Measurements from ENCODE around the gene MYL1. TPM values are rescaled to one million over a fixed set of nuclear protein-coding genes. Genes with fewer than 3 reads are reported as not detected.

MYL1 gene
- total RNA-seq, 1 experiment from 2014 or later, result not detected

DNA sequence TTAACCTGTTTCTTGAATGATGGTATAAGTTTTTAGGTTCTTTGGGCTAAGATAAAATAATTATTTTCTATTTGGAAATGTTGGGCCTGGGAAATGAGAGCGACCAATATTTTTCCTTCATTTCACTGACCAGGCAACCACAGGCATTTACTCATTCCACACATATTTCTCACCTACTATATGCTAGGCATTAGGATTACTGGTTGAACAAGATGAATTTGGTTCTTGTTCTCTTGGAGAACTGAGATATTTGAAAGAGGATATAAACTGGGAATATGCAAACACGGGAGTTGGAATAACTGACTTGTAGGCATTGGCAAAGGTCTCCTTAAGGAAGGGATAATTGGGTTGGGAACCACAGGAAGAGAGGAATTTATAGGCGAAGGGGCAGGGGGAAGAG lies 3.9 kb upstream of the MYL1 start:
- no peak for DNase-seq
- Histone ChIP-seq H3K36me3 (ENCODE audit: control insufficient read depth, insufficient read depth, low read length) (no peaks in the 10 kb centered on the region), H3K4me1 (no peaks in the 10 kb centered on the region), H3K27me3 (replicated peaks; ENCODE audit: control insufficient read depth, insufficient read depth, low read length) (no peaks in the 10 kb centered on the region), H3K4me3 (ENCODE audit: low read depth, low read length) (no peak overlapping the region), H3K9me3 (no peaks in the 10 kb centered on the region; the same call in 1 of the 2 replicates)
- intact Hi-C loops (cut with micrococcal nuclease; ENCODE audit: unreplicated experiment), result no loop called here
- Mint-ChIP-seq H3K36me3 (ENCODE audit: insufficient read depth, unreplicated experiment) (no peaks in the 10 kb centered on the region), H3K9me3 (ENCODE audit: unreplicated experiment) (no peaks in the 10 kb centered on the region), H3K4me3 (ENCODE audit: unreplicated experiment) (no peak overlapping the region), H3K27me3 (ENCODE audit: insufficient read depth, unreplicated experiment) (peaks cover 5% of the 10 kb centered on the region), H3K27ac (ENCODE audit: unreplicated experiment) (no peak overlapping the region), H3K4me1 (ENCODE audit: low read depth, unreplicated experiment) (no peaks in the 10 kb centered on the region)
- POLR2A ChIA-PET, result no interaction called here
- CTCF ChIA-PET, result no interaction called here
- BruUV-seq (replicated peaks), result no TSS peak
- TF ChIP-seq, protein P1, sequence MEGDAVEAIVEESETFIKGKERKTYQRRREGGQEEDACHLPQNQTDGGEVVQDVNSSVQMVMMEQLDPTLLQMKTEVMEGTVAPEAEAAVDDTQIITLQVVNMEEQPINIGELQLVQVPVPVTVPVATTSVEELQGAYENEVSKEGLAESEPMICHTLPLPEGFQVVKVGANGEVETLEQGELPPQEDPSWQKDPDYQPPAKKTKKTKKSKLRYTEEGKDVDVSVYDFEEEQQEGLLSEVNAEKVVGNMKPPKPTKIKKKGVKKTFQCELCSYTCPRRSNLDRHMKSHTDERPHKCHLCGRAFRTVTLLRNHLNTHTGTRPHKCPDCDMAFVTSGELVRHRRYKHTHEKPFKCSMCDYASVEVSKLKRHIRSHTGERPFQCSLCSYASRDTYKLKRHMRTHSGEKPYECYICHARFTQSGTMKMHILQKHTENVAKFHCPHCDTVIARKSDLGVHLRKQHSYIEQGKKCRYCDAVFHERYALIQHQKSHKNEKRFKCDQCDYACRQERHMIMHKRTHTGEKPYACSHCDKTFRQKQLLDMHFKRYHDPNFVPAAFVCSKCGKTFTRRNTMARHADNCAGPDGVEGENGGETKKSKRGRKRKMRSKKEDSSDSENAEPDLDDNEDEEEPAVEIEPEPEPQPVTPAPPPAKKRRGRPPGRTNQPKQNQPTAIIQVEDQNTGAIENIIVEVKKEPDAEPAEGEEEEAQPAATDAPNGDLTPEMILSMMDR (IDR thresholded peaks at IDR 0.05; ENCODE audit: insufficient read depth in 1 of 2, low read depth in 1 of 2, low read length in 1 of 2, severe bottlenecking in 1 of 2, unreplicated experiment in 1 of 2), result no peak

DNA sequence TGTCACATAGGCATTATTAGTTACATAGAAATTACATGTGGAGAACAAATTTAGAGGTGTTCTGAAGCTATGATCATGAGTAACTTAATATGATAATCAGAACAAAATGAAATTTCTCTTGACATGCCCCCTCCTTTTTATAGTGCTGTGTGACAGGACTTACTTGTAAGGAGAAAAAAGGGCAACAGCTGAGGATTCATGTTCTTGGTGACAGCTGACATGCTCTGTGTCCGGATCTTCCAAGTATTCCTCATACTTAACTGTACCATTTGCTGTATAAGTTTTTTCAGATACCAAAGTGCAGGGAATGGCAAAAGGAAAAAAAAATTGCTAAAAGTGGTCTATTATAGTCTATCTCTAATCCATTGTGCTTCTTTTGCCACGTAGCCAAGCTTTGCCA lies 3.5 kb upstream of the MYL1 start:
- Histone ChIP-seq H3K9me3 (no peaks in the 10 kb centered on the region; the same call in 1 of the 2 replicates), H3K4me3 (ENCODE audit: low read depth, low read length) (no peak overlapping the region), H3K36me3 (ENCODE audit: control insufficient read depth, insufficient read depth, low read length) (no peaks in the 10 kb centered on the region), H3K4me1 (no peaks in the 10 kb centered on the region), H3K27me3 (replicated peaks; ENCODE audit: control insufficient read depth, insufficient read depth, low read length) (no peaks in the 10 kb centered on the region)
- intact Hi-C loops (cut with micrococcal nuclease; ENCODE audit: unreplicated experiment), result no loop called here
- no peaks in the 10 kb centered on the region for H3K4me1 Mint-ChIP-seq (ENCODE audit: low read depth, unreplicated experiment)
- H3K9me3 Mint-ChIP-seq (ENCODE audit: unreplicated experiment), result no peaks in the 10 kb centered on the region
- no peak for DNase-seq
- ChIA-PET CTCF (no interaction called here), POLR2A (no interaction called here)
- H3K27ac Mint-ChIP-seq (ENCODE audit: unreplicated experiment), result no peak overlapping the region
- TF ChIP-seq, protein P1 (IDR thresholded peaks at IDR 0.05; ENCODE audit: insufficient read depth in 1 of 2, low read depth in 1 of 2, low read length in 1 of 2, severe bottlenecking in 1 of 2, unreplicated experiment in 1 of 2), result no peak
- no peaks in the 10 kb centered on the region for H3K36me3 Mint-ChIP-seq (ENCODE audit: insufficient read depth, unreplicated experiment)
- H3K4me3 Mint-ChIP-seq (ENCODE audit: unreplicated experiment), result no peak overlapping the region
- BruUV-seq (replicated peaks), result no TSS peak
- H3K27me3 Mint-ChIP-seq (ENCODE audit: insufficient read depth, unreplicated experiment), result peaks cover 5% of the 10 kb centered on the region

DNA sequence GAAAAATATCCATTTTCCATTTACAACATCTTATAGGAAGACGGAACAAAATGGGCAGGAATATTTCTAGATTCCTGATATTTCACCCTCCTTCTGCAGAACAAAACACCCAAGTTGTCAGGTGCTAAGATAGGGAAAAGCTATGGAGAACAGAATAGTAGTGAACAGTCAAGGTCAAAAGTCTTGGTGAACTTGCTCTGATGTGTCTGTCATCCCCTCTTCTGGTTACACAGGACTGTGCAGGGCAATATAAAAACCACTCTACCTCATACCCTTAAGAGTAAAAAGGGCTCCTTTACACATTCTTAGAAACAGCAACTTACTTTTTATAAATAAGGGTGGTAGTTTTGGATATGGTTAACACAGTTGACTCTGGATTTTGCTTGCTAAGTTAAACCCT lies 4.4 kb downstream of the MYL1 start:
- no peaks in the 10 kb centered on the region for H3K36me3 ChIP-seq (ENCODE audit: control insufficient read depth, insufficient read depth, low read length)
- intact Hi-C loops (cut with micrococcal nuclease; ENCODE audit: unreplicated experiment), result no loop called here
- peaks cover 5% of the 10 kb centered on the region for H3K27me3 Mint-ChIP-seq (ENCODE audit: insufficient read depth, unreplicated experiment)
- H3K27me3 ChIP-seq (replicated peaks; ENCODE audit: control insufficient read depth, insufficient read depth, low read length), result no peaks in the 10 kb centered on the region
- no TSS peak for BruUV-seq (replicated peaks)
- no peaks in the 10 kb centered on the region for H3K4me1 Mint-ChIP-seq (ENCODE audit: low read depth, unreplicated experiment)
- no peak for DNase-seq
- no peak overlapping the region for H3K4me3 Mint-ChIP-seq (ENCODE audit: unreplicated experiment)
- POLR2A ChIA-PET, result no interaction called here
- H3K27ac Mint-ChIP-seq (ENCODE audit: unreplicated experiment), result no peak overlapping the region
- no peaks in the 10 kb centered on the region for H3K36me3 Mint-ChIP-seq (ENCODE audit: insufficient read depth, unreplicated experiment)
- H3K9me3 Mint-ChIP-seq (ENCODE audit: unreplicated experiment), result no peaks in the 10 kb centered on the region
- CTCF ChIA-PET, result no interaction called here
- no peak overlapping the region for H3K4me3 ChIP-seq (ENCODE audit: low read depth, low read length)
- H3K4me1 ChIP-seq, result no peaks in the 10 kb centered on the region
- TF ChIP-seq, protein P1 (IDR thresholded peaks at IDR 0.05; ENCODE audit: insufficient read depth in 1 of 2, low read depth in 1 of 2, low read length in 1 of 2, severe bottlenecking in 1 of 2, unreplicated experiment in 1 of 2), result no peak
- no peaks in the 10 kb centered on the region for H3K9me3 ChIP-seq

All from Caco-2 (cell line).